Measurements from ENCODE around the gene WNK2. TPM values are rescaled to one million over a fixed set of nuclear protein-coding genes. Genes with fewer than 3 reads are reported as not detected.

Gene WNK2
- total RNA-seq, 1 donor from 2014 or later: 218 TPM

DNA sequence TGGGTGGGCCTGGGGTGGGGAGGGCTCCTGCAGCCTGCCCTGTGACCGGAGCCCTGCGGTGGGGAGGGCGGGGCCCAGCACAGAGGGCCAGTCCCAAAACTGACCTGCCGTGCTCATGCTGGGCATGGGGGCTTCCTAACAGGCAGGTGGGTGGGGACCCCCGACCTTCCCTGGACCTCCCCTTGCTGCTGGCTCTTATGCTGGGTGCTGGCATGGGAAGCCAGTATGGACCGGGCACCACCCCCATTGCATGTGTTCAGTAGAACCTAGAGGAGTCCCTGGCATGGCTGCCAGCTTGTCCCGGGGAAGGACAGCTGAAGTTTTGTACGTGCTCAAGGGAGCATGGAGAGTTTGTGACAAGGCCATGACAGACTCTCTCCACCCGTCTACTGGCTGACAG lies 37.1 kb downstream of the WNK2 start:
- intact Hi-C loops (cut with micrococcal nuclease): no loop called here
- no peaks in the 10 kb centered on the region for H3K36me3 ChIP-seq
- peak; percentile 56 for DNase-seq
- TF ChIP-seq, protein P1, sequence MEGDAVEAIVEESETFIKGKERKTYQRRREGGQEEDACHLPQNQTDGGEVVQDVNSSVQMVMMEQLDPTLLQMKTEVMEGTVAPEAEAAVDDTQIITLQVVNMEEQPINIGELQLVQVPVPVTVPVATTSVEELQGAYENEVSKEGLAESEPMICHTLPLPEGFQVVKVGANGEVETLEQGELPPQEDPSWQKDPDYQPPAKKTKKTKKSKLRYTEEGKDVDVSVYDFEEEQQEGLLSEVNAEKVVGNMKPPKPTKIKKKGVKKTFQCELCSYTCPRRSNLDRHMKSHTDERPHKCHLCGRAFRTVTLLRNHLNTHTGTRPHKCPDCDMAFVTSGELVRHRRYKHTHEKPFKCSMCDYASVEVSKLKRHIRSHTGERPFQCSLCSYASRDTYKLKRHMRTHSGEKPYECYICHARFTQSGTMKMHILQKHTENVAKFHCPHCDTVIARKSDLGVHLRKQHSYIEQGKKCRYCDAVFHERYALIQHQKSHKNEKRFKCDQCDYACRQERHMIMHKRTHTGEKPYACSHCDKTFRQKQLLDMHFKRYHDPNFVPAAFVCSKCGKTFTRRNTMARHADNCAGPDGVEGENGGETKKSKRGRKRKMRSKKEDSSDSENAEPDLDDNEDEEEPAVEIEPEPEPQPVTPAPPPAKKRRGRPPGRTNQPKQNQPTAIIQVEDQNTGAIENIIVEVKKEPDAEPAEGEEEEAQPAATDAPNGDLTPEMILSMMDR (IDR thresholded peaks at IDR 0.05; ENCODE audit: borderline replicate concordance): no peak
- H3K27ac ChIP-seq (replicated peaks): peak overlapping the region; percentile 84
- H3K27me3 ChIP-seq (ENCODE audit: low read depth): no peaks in the 10 kb centered on the region
- H3K4me3 ChIP-seq: no peak overlapping the region
- H3K4me1 ChIP-seq: peaks cover 98% of the 10 kb centered on the region
- peaks cover under 1% of the 10 kb centered on the region for H3K9me3 ChIP-seq (replicated peaks)

DNA sequence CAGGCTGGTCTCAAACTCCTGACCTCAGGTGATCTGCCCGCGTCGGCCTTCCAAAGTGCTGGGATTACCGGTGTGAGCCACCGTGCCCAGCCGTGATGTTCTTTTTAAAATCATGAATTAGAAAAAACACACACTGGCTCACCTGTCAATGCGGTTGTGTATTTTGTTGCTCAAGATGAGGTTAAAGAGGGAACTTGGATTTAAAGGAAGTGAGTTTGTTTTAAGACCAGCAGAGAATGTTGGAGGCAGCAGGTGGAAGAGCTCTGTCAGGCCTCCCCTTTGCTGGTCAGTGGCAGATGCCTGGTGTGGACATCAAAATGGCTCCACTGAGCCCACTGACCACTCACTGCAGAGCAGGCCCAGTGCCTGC lies 38.9 kb downstream of the WNK2 start:
- H3K27ac ChIP-seq (replicated peaks): peak overlapping the region; percentile 84
- no peak for DNase-seq
- no peaks in the 10 kb centered on the region for H3K36me3 ChIP-seq
- TF ChIP-seq, protein P1 (IDR thresholded peaks at IDR 0.05; ENCODE audit: borderline replicate concordance): no peak
- peaks cover 96% of the 10 kb centered on the region for H3K4me1 ChIP-seq
- H3K27me3 ChIP-seq (ENCODE audit: low read depth): no peaks in the 10 kb centered on the region
- no peak overlapping the region for H3K4me3 ChIP-seq
- intact Hi-C loops (cut with micrococcal nuclease): no loop called here
- no peaks in the 10 kb centered on the region for H3K9me3 ChIP-seq (replicated peaks)

DNA sequence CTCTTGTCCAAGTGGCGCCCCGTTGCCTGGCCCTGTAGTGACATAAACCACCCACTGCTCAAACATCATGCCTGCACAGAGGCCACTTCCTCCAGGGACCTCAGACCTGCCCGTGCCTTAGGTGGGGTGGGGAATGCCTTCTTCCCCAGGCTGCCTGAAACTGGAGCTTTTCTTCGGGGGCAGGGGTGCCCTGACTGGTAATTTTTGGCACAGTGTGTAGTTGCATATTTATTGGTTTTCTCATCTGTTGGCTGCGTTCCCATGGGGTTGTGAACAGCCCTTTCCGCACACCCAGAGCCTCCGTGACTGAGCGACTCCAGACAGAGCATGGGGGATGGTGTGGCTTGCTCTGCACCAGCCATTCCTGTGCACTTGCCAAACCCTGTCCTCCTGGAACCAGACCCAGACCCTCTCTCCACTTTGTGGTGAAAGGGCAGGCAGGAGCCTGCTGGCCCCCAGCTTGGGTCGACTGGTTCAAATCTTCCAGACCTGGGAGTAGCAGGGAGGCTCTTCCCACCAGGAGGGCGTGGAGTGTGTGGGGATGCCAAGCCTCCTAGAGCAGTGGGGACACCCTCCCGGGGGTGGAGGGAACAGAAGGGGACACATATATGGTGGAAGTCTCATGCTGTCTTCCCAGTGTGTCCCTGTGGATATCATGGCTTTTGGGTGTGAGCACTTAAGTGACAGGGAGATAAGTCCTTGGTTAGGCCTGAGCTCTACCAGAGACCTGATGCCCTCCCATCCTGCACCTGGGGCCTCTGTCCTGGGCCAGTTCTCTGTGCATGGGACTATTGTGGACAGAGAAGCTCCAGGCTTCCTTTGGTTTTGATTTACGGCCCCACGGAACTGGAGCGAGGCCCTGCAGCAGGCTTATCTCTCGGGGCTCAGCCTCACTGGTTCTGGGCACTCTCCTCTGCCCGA lies 39.6 kb downstream of the WNK2 start:
- Histone ChIP-seq H3K27ac (replicated peaks) (peak overlapping the region; percentile 84), H3K9me3 (replicated peaks) (no peaks in the 10 kb centered on the region), H3K4me3 (no peak overlapping the region), H3K4me1 (peaks cover 94% of the 10 kb centered on the region), H3K27me3 (ENCODE audit: low read depth) (no peaks in the 10 kb centered on the region), H3K36me3 (no peaks in the 10 kb centered on the region)
- no peak for DNase-seq
- intact Hi-C loops (cut with micrococcal nuclease): no loop called here
- TF ChIP-seq, protein P1 (IDR thresholded peaks at IDR 0.05; ENCODE audit: borderline replicate concordance): no peak

DNA sequence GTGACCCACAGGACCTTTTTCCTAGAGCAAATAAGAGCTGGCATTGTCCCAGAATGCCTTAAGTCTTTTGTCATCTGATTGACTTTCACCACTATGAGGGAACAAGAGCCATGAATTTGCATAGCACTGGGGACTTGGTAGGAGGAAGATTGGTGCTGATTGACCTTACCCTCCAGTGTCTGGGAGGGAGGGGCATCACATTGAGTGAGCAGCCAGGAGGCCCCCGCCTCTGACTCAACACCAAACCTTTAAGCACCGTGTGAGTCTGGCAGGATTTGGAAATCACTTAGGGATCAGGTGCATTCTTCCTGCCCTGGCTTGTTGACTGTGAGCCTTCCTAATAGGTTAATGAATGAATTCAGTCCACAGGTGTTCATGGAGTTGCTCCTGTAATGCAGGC lies 40.7 kb downstream of the WNK2 start:
- H3K9me3 ChIP-seq (replicated peaks): no peaks in the 10 kb centered on the region
- intact Hi-C loops (cut with micrococcal nuclease): no loop called here
- TF ChIP-seq, protein P1 (IDR thresholded peaks at IDR 0.05; ENCODE audit: borderline replicate concordance): no peak
- DNase-seq: no peak
- H3K27ac ChIP-seq (replicated peaks): peak overlapping the region; percentile 84
- H3K4me1 ChIP-seq: peaks cover 94% of the 10 kb centered on the region
- peaks cover 2% of the 10 kb centered on the region for H3K27me3 ChIP-seq (ENCODE audit: low read depth)
- no peak overlapping the region for H3K4me3 ChIP-seq
- no peaks in the 10 kb centered on the region for H3K36me3 ChIP-seq

DNA sequence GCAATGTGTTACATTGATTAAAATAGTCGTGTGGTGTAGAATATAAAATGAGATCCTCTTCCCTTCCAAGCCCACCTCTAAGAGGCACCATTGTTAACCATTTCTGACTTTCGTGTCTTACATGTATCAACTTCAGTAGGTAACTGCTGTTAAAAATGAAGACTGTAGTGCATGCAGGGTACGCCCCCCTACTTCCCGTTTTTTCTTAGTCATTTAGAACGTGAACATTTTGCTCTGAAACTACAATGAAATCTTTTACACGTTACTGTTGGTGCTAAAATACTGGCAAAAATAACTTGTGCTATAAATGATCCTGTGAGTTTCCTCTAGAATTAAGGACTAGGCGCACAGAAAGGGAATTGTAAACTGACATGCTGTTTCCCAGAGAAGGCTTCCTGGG lies 41.5 kb downstream of the WNK2 start:
- H3K9me3 ChIP-seq (replicated peaks): no peaks in the 10 kb centered on the region

More for the DNA sequence above, 41.5 kb downstream of the WNK2 start:
- DNase-seq: no peak
- intact Hi-C loops (cut with micrococcal nuclease): no loop called here
- Histone ChIP-seq H3K27ac (replicated peaks) (peak overlapping the region; percentile 40), H3K36me3 (no peaks in the 10 kb centered on the region), H3K4me3 (no peak overlapping the region), H3K4me1 (peaks cover 94% of the 10 kb centered on the region), H3K27me3 (ENCODE audit: low read depth) (peaks cover 6% of the 10 kb centered on the region)
- TF ChIP-seq, protein P1 (IDR thresholded peaks at IDR 0.05; ENCODE audit: borderline replicate concordance): no peak

Measured in left ventricle myocardium inferior (tissue), 1 donor.